Testis (tissue), 3 donors: ENCODE data around the gene EPSTI1. TPM values are rescaled to one million over a fixed set of nuclear protein-coding genes. Genes with fewer than 3 reads are reported as not detected.

Experiments
- DNase-seq: peaks from one replicate; pipeline ENCODE4 v3.0.0-alpha.2; 2019
- H3K27ac ChIP-seq, 2 donors: fragments of 200-600 bp; sonication (generic); one replicate each; pipeline ENCODE4 v1.5.1; 2019
- H3K27me3 ChIP-seq: fragments of 200-600 bp; sonication (generic); one replicate; pipeline ENCODE4 v1.5.1; 2019
- H3K36me3 ChIP-seq: fragments of 200-600 bp; sonication (generic); one replicate; pipeline ENCODE4 v1.5.1; 2017; ENCODE audit warnings: low read depth; ENCODE audit errors: missing control alignments
- H3K4me1 ChIP-seq: fragments of 200-600 bp; sonication (generic); one replicate; pipeline ENCODE4 v1.5.1; 2019
- H3K4me3 ChIP-seq, 2 donors: fragments of 200-600 bp; sonication (generic); one replicate each; pipeline ENCODE4 v1.5.1; 2017 to 2019
- H3K9me3 ChIP-seq: fragments of 200-600 bp; sonication (generic); one replicate; pipeline ENCODE4 v1.5.1; 2017
- POLR2A ChIP-seq: fragments of 450-650 bp; IDR thresholded peaks from one replicate; pipeline ENCODE4 v1.6.1; 2017; ENCODE audit warnings: antibody characterized with exemption, mild to moderate bottlenecking, moderate library complexity
- WGBS, 2 donors: methylation state at CpG; one replicate each; pipeline ENCODE4 v1.1.5; 2018; 5-methylcytosine and 5-hydroxymethylcytosine counted together
- intact Hi-C: fragments of 100-400 bp; cut with DNase I; formaldehyde crosslinking; loops from one replicate; pipeline ENCODE4 v1.15.1; 2023; ENCODE audit warnings: low total_unique reads
- polyA plus RNA-seq: library from polyadenylated mRNA; stranded (reverse); fragments of 350-450 nt; fragmentation: Illumina TruSeq; extraction: RNeasy Lipid Tissue Mini Kit (QIAGEN cat#74804); gene quantifications from one replicate; pipeline ENCODE4 v1.2.3, GENCODE V29; 2014; ENCODE audit warnings: low read depth, low replicate concordance; ENCODE audit not compliant: insufficient read depth
- total RNA-seq, 2 donors: library from RNA; depleted of rRNA; stranded (reverse); fragments of >200 nt; gene quantifications; one replicate each; pipeline ENCODE4 v1.2.3, GENCODE V29; 2016
- TF ChIP-seq, protein P1 (sequence below), 3 experiments: fragments of 450-650 bp in 2 of 3; fragments of 200-600 bp in 1 of 3; sonication (generic) in 1 of 3; IDR thresholded peaks; one replicate each; pipeline ENCODE4 v1.5.1; 2016 to 2019; ENCODE audit warnings: antibody characterized with exemption in 3 of 3, mild to moderate bottlenecking in 2 of 3, moderate library complexity in 1 of 3

EPSTI1 gene
- total and polyA plus RNA-seq, 3 donors from 2014 or later: 9.6 to 12.5 (median 11.4) TPM

DNA sequence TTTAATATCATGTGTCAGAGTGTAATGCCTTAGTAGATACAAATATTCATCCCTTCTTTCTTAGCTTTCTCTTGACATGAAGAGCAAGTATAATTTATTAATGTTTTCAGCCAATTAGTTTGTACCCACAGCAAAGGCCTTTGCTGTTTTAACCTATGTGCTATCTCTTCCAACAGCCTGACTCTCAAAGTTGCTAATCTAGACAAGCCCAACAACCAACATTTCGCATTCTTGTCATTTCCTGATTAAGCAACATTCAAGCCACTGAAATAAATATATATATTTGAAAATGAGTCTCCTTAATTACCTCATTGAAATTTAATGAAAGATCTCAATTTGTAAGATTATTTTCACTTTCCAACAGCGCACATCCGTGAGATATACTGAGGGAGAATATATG lies 18.5 kb downstream of the EPSTI1 start:
- Histone ChIP-seq H3K9me3 (no peaks in the 10 kb centered on the region), H3K36me3 (no peaks in the 10 kb centered on the region), H3K4me3 (no peak overlapping the region), H3K27ac (no peak overlapping the region), H3K4me1 (no peaks in the 10 kb centered on the region), H3K27me3 (no peaks in the 10 kb centered on the region)
- TF ChIP-seq, protein P1, sequence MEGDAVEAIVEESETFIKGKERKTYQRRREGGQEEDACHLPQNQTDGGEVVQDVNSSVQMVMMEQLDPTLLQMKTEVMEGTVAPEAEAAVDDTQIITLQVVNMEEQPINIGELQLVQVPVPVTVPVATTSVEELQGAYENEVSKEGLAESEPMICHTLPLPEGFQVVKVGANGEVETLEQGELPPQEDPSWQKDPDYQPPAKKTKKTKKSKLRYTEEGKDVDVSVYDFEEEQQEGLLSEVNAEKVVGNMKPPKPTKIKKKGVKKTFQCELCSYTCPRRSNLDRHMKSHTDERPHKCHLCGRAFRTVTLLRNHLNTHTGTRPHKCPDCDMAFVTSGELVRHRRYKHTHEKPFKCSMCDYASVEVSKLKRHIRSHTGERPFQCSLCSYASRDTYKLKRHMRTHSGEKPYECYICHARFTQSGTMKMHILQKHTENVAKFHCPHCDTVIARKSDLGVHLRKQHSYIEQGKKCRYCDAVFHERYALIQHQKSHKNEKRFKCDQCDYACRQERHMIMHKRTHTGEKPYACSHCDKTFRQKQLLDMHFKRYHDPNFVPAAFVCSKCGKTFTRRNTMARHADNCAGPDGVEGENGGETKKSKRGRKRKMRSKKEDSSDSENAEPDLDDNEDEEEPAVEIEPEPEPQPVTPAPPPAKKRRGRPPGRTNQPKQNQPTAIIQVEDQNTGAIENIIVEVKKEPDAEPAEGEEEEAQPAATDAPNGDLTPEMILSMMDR (IDR thresholded peaks at IDR 0.05): no peak
- no peak for TF ChIP-seq POLR2A
- intact Hi-C loops: no loop called here
- no peak for DNase-seq
- WGBS, 2 donors: 78 to 84% methylated on average over 3 of the region's 3 CpGs

DNA sequence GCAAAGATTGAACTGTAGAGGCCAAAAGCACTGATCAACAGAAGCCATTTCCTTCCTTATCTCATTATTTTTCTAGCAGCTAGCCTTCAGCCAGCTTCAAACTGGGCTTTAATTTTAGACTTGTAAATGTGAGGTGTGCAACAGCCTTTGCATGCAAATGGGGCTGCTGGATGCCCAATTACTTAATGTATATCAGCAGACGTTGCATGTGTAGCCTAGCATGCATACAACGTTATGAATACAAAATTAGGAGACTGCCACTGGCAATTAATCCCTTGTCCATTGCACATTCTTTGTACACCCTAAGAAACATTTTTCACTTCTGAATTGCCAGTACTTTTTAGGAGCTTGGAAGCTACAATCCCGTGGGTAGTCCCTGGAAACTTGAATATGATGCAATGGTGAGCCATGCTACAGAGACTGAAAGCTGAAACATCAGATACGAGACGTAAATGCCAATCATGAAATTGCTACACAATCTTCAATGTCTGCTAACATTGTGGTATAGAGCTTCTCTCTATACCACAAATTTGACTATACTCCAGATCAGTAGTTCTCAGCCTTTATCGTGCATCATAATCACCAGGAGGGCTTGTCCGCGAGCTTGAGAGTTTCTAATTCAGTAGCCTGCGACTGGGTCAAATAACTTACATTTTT lies 20.2 kb downstream of the EPSTI1 start:
- TF ChIP-seq, protein P1 (IDR thresholded peaks at IDR 0.05): no peak
- TF ChIP-seq POLR2A: no peak
- H3K27ac ChIP-seq: no peak overlapping the region
- no peaks in the 10 kb centered on the region for H3K27me3 ChIP-seq
- intact Hi-C loops: no loop called here
- no peaks in the 10 kb centered on the region for H3K4me1 ChIP-seq
- DNase-seq: no peak
- H3K4me3 ChIP-seq: no peak overlapping the region
- no peaks in the 10 kb centered on the region for H3K9me3 ChIP-seq
- H3K36me3 ChIP-seq: no peaks in the 10 kb centered on the region
- 84 to 89% methylated on average over 9 of the region's 9 CpGs for WGBS, 2 donors

DNA sequence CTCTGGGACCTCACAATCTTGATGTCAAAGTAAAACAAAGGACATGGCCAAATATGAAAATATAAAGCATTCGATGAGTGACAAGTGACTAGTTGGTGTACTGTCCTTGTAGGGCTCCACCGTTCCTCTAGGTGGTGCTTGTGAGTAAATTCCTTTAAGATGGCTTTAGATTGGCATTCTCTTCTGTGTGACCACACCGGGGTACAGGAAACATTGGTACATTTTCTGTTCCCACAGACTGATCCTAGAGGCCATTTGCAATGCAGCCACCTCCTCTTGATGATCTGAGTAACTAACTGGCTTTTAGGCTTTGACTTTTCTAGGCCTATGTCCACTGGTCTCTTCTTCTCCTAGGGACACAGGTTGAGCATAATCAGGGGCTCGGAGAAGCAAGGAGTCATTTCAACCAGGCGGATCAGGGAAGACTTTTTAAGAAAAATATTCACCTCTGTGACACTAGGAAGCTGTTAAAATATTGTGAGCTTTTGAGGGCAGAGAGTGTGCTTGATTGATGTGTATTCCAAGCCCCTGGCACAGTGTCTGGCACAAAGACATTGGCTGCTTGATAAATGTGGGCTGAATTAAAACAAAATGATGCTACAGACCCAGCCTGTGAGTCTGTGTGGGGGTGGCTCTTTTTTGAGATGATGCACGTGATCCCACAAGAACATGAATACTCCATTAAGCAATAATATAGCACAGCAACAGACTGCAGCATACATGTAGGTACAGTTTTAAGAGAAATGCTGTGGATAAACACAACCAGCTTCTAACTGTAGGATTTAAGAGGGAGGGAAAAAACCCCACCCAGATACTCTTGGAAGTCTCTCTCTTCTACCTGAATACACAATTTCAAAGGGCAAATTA lies 21.0 kb downstream of the EPSTI1 start:
- no peaks in the 10 kb centered on the region for H3K27me3 ChIP-seq
- DNase-seq: peak; percentile 65
- no peaks in the 10 kb centered on the region for H3K9me3 ChIP-seq
- no peak overlapping the region for H3K27ac ChIP-seq
- intact Hi-C loops: no loop called here
- H3K4me1 ChIP-seq: no peaks in the 10 kb centered on the region
- WGBS, 2 donors: 70 to 76% methylated on average over 6 of the region's 6 CpGs
- TF ChIP-seq, protein P1 (IDR thresholded peaks at IDR 0.05): peak; percentile 42 to 76 (median 65)
- no peak for TF ChIP-seq POLR2A
- H3K4me3 ChIP-seq: no peak overlapping the region
- no peaks in the 10 kb centered on the region for H3K36me3 ChIP-seq

DNA sequence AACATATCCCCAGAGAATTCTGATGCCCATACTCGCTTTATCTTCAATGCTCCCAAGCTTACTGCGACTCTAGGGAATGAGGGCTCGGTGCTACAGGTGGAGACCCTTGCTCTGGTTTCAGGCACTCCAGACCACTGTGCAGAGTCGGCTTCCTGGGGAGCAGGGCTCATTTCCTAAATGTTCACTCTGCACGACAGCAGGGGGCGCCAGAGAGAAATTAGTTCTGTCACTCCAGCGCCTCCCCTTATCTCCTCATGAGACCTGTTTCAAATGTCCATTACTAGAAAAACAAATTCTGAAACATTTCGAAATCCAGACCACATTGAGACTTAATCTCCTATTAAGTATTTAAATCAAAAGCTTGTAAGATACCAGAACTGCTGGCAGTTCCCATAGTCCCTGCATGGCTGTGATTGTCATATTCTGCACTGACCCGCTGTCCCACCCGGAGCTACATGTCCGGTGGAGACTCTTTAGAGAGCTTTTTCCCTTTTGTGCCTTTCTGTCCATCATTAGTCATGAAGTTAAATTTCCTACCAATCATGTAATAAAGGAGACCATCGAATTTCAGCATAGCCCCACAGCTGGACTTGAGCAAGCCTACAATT lies 22.4 kb downstream of the EPSTI1 start:
- Histone ChIP-seq H3K27ac (no peak overlapping the region), H3K27me3 (no peaks in the 10 kb centered on the region), H3K36me3 (no peaks in the 10 kb centered on the region), H3K9me3 (no peaks in the 10 kb centered on the region), H3K4me3 (no peak overlapping the region), H3K4me1 (no peaks in the 10 kb centered on the region)
- TF ChIP-seq, protein P1 (IDR thresholded peaks at IDR 0.05): peak; percentile 62 to 77 (median 76)
- TF ChIP-seq POLR2A: no peak
- peak; percentile 91 for DNase-seq
- WGBS, 2 donors: 51 to 64% methylated on average over 12 of the region's 12 CpGs
- intact Hi-C loops: no loop called here
